AG10803 (cell line): Measurements from ENCODE around the gene TDRD1.

Experiments used
- DNase-seq: peaks from one replicate; pipeline ENCODE4 v3.0.0; 2010; ENCODE audit warnings: low read depth
- H3K4me3 ChIP-seq: 2 replicates; pipeline ENCODE4 v1.5.1; 2011; ENCODE audit warnings: mild to moderate bottlenecking, low read length, control low read depth
- CTCF ChIP-seq: conservative IDR thresholded peaks from 2 replicates; pipeline ENCODE4 v1.5.1; 2011; ENCODE audit warnings: mild to moderate bottlenecking, low read length, control low read depth, inconsistent platforms

The TDRD1 gene

DNA sequence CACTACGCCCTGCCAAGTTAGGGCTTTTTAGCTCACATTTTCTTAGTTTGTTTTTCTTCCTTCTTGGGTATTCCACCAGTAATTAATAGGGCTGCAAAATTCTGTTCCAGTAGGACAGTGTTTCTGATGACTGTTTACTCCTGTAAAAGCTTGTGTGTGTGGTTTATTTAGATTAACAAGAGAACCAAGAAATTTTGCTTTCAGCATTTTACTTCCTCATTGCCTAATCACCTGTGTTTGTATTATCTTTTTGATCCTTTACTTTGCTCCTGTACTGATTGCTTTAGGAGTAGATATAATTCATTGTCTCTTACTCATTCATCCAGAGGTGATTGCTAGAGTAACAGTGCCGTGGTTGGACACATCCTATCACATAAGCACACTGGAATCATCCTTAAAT is 27.7 kb downstream of the TDRD1 start:
- DNase-seq = no peak
- no peak for TF ChIP-seq CTCF

GRCh38 chr10:114207349-114207748 is 28.2 kb downstream of the TDRD1 start:
- TF ChIP-seq CTCF = no peak
- DNase-seq = no peak
- no peak overlapping the region for H3K4me3 ChIP-seq

More for the DNA sequence above, 27.7 kb downstream of the TDRD1 start:
- H3K4me3 ChIP-seq = no peak overlapping the region

- DNase-seq = no peak
- H3K4me3 ChIP-seq = no peak overlapping the region
- no peak for TF ChIP-seq CTCF
Measured at GRCh38 chr10:114208351-114208750, 29.2 kb downstream of the TDRD1 start.

DNA sequence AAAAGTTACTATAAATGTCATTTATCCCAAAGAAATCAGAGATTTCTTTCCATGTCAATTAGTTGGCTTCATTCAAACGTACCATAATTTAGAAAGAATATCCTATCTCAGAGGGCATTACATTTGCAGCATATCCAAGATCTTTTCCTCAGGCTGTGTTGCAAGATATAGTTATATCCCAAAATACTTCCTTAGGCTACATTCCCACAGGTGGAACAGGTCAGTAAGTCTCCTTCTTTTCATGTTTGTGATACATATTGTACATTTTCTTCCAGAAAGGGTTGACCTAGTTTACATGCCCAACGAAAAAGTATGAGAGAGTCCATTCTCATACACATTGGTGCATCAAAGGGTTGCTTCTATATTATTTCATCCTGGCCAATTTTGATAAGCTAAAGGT is 33.0 kb downstream of the TDRD1 start:
- no peak for TF ChIP-seq CTCF
- H3K4me3 ChIP-seq = no peak overlapping the region
- no peak for DNase-seq

- no peak overlapping the region for H3K4me3 ChIP-seq
- DNase-seq = no peak
- no peak for TF ChIP-seq CTCF
Measured at GRCh38 chr10:114215033-114215432, 35.9 kb downstream of the TDRD1 start.

- no peak for DNase-seq
- H3K4me3 ChIP-seq = no peak overlapping the region
- no peak for TF ChIP-seq CTCF
Measured at GRCh38 chr10:114220281-114220680, 41.1 kb downstream of the TDRD1 start.

GRCh38 chr10:114221235-114221634 is 42.1 kb downstream of the TDRD1 start:
- DNase-seq = no peak
- no peak overlapping the region for H3K4me3 ChIP-seq
- TF ChIP-seq CTCF = no peak
